ENCODE results near the gene FCRL1. TPM values are rescaled to one million over a fixed set of nuclear protein-coding genes. Genes with fewer than 3 reads are reported as not detected.

The FCRL1 gene
- total and polyA plus RNA-seq, 2 of the 8 experiments (the other 6 are each of a cell fraction or from before 2014, with no cell fraction given), result not detected

DNA sequence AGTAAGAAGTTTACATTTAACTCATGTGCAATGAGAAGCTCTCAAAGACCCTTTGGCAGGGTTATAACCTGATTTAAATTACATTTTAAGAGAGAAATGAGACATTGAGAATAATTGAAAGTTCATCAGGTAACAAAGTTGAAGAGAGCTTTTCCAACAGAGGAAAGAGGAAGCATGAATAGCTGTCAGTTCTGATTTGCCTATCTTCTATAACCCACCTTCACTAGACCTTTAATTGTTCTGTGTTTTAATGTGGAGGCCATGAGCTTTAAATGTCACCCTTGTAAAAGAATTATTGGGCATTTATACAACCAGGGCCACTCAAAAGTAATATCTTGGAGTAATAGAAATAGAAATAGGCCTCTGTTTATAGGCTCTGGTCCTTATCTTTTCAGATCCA lies 9.3 kb upstream of the FCRL1 start (continued):
- TF ChIP-seq CTBP2 (IDR thresholded peaks at IDR 0.05; ENCODE audit: borderline replicate concordance, insufficient read depth, insufficient read length, low read length) (no peak), RFX5 (IDR thresholded peaks at IDR 0.05; ENCODE audit: borderline replicate concordance, low read depth, low read length) (no peak), PHF8 (conservative IDR thresholded peaks at IDR 0.05; ENCODE audit: low read depth, low read length) (no peak), POU5F1 (IDR thresholded peaks at IDR 0.05; ENCODE audit: low read depth, low read length) (no peak)

All from H1 (cell line).